ENCODE measurements around the gene SERPINA3. TPM values are rescaled to one million over a fixed set of nuclear protein-coding genes. Genes with fewer than 3 reads are reported as not detected.

SERPINA3 gene
- total and polyA plus RNA-seq, 2 of the 8 experiments (the other 6 are each of a cell fraction or from before 2014, with no cell fraction given): not detected

- TF ChIP-seq, protein P1, sequence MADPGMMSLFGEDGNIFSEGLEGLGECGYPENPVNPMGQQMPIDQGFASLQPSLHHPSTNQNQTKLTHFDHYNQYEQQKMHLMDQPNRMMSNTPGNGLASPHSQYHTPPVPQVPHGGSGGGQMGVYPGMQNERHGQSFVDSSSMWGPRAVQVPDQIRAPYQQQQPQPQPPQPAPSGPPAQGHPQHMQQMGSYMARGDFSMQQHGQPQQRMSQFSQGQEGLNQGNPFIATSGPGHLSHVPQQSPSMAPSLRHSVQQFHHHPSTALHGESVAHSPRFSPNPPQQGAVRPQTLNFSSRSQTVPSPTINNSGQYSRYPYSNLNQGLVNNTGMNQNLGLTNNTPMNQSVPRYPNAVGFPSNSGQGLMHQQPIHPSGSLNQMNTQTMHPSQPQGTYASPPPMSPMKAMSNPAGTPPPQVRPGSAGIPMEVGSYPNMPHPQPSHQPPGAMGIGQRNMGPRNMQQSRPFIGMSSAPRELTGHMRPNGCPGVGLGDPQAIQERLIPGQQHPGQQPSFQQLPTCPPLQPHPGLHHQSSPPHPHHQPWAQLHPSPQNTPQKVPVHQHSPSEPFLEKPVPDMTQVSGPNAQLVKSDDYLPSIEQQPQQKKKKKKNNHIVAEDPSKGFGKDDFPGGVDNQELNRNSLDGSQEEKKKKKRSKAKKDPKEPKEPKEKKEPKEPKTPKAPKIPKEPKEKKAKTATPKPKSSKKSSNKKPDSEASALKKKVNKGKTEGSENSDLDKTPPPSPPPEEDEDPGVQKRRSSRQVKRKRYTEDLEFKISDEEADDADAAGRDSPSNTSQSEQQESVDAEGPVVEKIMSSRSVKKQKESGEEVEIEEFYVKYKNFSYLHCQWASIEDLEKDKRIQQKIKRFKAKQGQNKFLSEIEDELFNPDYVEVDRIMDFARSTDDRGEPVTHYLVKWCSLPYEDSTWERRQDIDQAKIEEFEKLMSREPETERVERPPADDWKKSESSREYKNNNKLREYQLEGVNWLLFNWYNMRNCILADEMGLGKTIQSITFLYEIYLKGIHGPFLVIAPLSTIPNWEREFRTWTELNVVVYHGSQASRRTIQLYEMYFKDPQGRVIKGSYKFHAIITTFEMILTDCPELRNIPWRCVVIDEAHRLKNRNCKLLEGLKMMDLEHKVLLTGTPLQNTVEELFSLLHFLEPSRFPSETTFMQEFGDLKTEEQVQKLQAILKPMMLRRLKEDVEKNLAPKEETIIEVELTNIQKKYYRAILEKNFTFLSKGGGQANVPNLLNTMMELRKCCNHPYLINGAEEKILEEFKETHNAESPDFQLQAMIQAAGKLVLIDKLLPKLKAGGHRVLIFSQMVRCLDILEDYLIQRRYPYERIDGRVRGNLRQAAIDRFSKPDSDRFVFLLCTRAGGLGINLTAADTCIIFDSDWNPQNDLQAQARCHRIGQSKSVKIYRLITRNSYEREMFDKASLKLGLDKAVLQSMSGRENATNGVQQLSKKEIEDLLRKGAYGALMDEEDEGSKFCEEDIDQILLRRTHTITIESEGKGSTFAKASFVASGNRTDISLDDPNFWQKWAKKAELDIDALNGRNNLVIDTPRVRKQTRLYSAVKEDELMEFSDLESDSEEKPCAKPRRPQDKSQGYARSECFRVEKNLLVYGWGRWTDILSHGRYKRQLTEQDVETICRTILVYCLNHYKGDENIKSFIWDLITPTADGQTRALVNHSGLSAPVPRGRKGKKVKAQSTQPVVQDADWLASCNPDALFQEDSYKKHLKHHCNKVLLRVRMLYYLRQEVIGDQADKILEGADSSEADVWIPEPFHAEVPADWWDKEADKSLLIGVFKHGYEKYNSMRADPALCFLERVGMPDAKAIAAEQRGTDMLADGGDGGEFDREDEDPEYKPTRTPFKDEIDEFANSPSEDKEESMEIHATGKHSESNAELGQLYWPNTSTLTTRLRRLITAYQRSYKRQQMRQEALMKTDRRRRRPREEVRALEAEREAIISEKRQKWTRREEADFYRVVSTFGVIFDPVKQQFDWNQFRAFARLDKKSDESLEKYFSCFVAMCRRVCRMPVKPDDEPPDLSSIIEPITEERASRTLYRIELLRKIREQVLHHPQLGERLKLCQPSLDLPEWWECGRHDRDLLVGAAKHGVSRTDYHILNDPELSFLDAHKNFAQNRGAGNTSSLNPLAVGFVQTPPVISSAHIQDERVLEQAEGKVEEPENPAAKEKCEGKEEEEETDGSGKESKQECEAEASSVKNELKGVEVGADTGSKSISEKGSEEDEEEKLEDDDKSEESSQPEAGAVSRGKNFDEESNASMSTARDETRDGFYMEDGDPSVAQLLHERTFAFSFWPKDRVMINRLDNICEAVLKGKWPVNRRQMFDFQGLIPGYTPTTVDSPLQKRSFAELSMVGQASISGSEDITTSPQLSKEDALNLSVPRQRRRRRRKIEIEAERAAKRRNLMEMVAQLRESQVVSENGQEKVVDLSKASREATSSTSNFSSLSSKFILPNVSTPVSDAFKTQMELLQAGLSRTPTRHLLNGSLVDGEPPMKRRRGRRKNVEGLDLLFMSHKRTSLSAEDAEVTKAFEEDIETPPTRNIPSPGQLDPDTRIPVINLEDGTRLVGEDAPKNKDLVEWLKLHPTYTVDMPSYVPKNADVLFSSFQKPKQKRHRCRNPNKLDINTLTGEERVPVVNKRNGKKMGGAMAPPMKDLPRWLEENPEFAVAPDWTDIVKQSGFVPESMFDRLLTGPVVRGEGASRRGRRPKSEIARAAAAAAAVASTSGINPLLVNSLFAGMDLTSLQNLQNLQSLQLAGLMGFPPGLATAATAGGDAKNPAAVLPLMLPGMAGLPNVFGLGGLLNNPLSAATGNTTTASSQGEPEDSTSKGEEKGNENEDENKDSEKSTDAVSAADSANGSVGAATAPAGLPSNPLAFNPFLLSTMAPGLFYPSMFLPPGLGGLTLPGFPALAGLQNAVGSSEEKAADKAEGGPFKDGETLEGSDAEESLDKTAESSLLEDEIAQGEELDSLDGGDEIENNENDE (IDR thresholded peaks at IDR 0.05; ENCODE audit: insufficient replicate concordance, low read length): no peak
- TF ChIP-seq NRF1 (IDR thresholded peaks at IDR 0.05; ENCODE audit: low read depth, low read length): no peak
- no peak for TF ChIP-seq POU5F1 (IDR thresholded peaks at IDR 0.05; ENCODE audit: low read depth, low read length)
- no peak for TF ChIP-seq MAFK (IDR thresholded peaks at IDR 0.05; ENCODE audit: low read depth, low read length)
- TF ChIP-seq CEBPB (IDR thresholded peaks at IDR 0.05; ENCODE audit: low read depth, low read length): no peak
- no peak for TF ChIP-seq TBP (IDR thresholded peaks at IDR 0.05; ENCODE audit: low read depth, low read length)
- no peak for TF ChIP-seq ASH2L (IDR thresholded peaks at IDR 0.05; ENCODE audit: low read length)
- no peak for TF ChIP-seq TAF1 (IDR thresholded peaks at IDR 0.05; ENCODE audit: low read depth, low read length)
- TF ChIP-seq HDAC6 (IDR thresholded peaks at IDR 0.05; ENCODE audit: low read depth, low read length): no peak
Observed at GRCh38 chr14:94617366-94617941, 5.3 kb downstream of the SERPINA3 start (continued).
